ENCODE results near the gene SERPINA3. TPM values are rescaled to one million over a fixed set of nuclear protein-coding genes. Genes with fewer than 3 reads are reported as not detected.

Gene SERPINA3
- total RNA-seq (100 to 1,000 TPM in 1 of 2 donors, 10 to 100 TPM in 1; 27.4 to 238 TPM), polyA plus RNA-seq (ENCODE audit: insufficient read depth, low read depth, low replicate concordance) (28.2 TPM)
- long read RNA-seq, donor 1: 0 reads
- long read RNA-seq, donor 2: 0 reads

DNA sequence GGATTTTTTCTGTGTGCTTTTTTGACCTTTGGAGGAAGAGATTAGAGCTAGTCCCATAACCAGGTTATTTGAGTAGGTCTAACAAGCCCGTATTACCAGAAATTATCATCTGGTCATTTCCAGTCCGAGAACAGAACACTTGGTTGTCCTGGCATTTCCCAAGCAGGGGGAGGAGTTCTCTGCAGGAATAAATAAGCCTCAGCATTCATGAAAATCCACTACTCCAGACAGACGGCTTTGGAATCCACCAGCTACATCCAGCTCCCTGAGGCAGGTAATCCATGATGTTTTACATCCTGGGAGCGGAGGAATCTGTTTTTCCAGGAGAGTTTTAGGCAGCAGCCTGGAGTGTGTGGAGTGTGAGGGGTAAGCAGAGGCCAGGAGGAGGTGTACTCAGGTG, at the start of gene SERPINA3:
TSS of gene SERPINA3 (plus strand) at position 218 of the 400 bp plus-strand sequence. CDS start 2,051 bp downstream, outside the sequence.
- no peak for TF ChIP-seq POLR2A (IDR thresholded peaks at IDR 0.05)
- no peak for TF ChIP-seq CTCF (IDR thresholded peaks at IDR 0.05)
- H3K4me1 ChIP-seq: peaks cover 13% of the 10 kb centered on the region
- no peaks in the 10 kb centered on the region for H3K36me3 ChIP-seq (ENCODE audit: low read depth, missing control alignments)
- WGBS, 2 donors: 40 to 53% methylated on average over 4 of the region's 4 CpGs
- intact Hi-C loops (cut with DNase I; ENCODE audit: low total_unique reads): no loop called here
- DNase-seq: peak; percentile 57
- no peak within 1 kb of the TSS for H3K4me3 ChIP-seq
- no peak within 1 kb of the TSS for H3K27ac ChIP-seq
- no peaks in the 10 kb centered on the region for H3K9me3 ChIP-seq
- no peaks in the 10 kb centered on the region for H3K27me3 ChIP-seq

DNA sequence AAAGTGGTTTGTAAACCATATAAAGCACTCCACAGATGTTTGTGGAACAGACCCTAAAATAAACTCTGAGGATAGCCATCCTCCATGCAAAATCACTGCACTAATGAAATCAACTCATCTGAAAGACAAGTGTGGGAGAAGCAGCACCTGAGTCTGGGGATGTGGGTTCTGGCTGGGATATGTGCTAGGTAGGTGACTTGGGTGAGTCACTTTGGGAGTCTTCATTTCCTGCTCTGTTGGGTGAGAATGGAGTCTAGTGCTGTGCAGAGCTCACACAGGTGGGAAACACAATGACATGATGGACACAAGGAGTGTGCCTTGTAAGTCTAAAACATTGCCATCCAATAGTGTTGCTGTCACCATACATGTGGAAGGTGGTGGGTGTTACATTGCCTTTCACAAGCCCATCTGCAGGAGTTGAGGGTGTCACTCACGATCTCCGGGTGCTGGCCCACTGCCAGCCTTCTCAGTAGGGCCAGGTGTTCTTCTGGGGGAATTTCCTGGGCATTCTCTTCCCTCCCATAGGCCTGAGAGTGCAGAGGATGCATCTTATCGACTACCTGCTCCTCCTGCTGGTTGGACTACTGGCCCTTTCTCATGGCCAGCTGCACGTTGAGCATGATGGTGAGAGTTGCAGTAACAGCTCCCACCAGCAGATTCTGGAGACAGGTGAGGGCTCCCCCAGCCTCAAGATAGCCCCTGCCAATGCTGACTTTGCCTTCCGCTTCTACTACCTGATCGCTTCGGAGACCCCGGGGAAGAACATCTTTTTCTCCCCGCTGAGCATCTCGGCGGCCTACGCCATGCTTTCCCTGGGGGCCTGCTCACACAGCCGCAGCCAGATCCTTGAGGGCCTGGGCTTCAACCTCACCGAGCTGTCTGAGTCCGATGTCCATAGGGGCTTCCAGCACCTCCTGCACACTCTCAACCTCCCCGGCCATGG, 49.0 kb upstream of the SERPINA3 start:
- H3K9me3 ChIP-seq: no peaks in the 10 kb centered on the region
- peak; percentile 4 for DNase-seq

GRCh38 chr14:94564381-94564780, 47.8 kb upstream of the SERPINA3 start:
- Histone ChIP-seq H3K9me3 (no peaks in the 10 kb centered on the region), H3K36me3 (ENCODE audit: low read depth, missing control alignments) (no peaks in the 10 kb centered on the region), H3K4me3 (no peak overlapping the region), H3K27ac (no peak overlapping the region), H3K27me3 (no peaks in the 10 kb centered on the region), H3K4me1 (no peaks in the 10 kb centered on the region)
- TF ChIP-seq POLR2A (IDR thresholded peaks at IDR 0.05): no peak
- TF ChIP-seq CTCF (IDR thresholded peaks at IDR 0.05): no peak
- intact Hi-C loops (cut with DNase I; ENCODE audit: low total_unique reads): no loop called here
- no peak for DNase-seq

More for the DNA sequence above, 49.0 kb upstream of the SERPINA3 start:
- 88 to 96% methylated on average over 16 of the region's 16 CpGs for WGBS, 2 donors
- H3K4me3 ChIP-seq: no peak overlapping the region
- no peaks in the 10 kb centered on the region for H3K27me3 ChIP-seq
- no peak overlapping the region for H3K27ac ChIP-seq
- no peaks in the 10 kb centered on the region for H3K36me3 ChIP-seq (ENCODE audit: low read depth, missing control alignments)
- TF ChIP-seq CTCF (IDR thresholded peaks at IDR 0.05) (no peak), POLR2A (IDR thresholded peaks at IDR 0.05) (no peak)
- H3K4me1 ChIP-seq: no peaks in the 10 kb centered on the region
- intact Hi-C loops (cut with DNase I; ENCODE audit: low total_unique reads): no loop called here

DNA sequence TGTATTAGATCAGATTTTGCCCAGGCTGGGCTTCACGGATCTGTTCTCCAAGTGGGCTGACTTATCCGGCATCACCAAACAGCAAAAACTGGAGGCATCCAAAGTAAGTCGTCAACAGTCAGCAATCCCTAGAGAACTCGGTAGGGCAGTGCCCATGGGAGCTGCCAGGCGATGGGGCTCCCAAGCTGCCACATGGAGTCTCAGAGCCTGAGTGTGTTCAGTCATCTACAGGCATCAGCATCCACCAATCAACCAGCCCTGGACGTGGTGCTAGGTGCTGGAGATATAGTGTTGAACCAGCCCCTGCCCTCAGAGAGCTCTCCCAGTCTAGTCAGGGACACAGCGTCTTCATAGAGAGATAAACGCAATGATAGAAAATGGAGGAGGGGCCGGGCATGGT, 44.0 kb upstream of the SERPINA3 start:
- H3K9me3 ChIP-seq: no peaks in the 10 kb centered on the region
- H3K27me3 ChIP-seq: no peaks in the 10 kb centered on the region
- intact Hi-C loops (cut with DNase I; ENCODE audit: low total_unique reads): no loop called here
- WGBS, 2 donors: 84 to 90% methylated on average over 8 to 9 of the region's 9 CpGs
- no peak overlapping the region for H3K4me3 ChIP-seq
- H3K27ac ChIP-seq: no peak overlapping the region
- H3K36me3 ChIP-seq (ENCODE audit: low read depth, missing control alignments): no peaks in the 10 kb centered on the region
- TF ChIP-seq CTCF (IDR thresholded peaks at IDR 0.05) (no peak), POLR2A (IDR thresholded peaks at IDR 0.05) (no peak)
- H3K4me1 ChIP-seq: peaks cover 10% of the 10 kb centered on the region
- peak; percentile 0 for DNase-seq

All from testis (tissue), 5 donors.